OCI-LY7 (cell line): ENCODE data around the gene C16orf95. TPM values are rescaled to one million over a fixed set of nuclear protein-coding genes. Genes with fewer than 3 reads are reported as not detected.
"Not testable (repeated sequence)": the region's sequence is repeated elsewhere in the genome, so short reads cannot be mapped to it uniquely, and the experiment has no call there.

ENCODE experiments used
- BruUV-seq: library from RNA; stranded (reverse); fragments of 400-500 nt; replicated peaks from 2 replicates; lab custom pipeline; 2021; lab: Mats Ljungman, UMichigan
- CTCF ChIA-PET: fragments of 300-600 bp; sonication (Branson Sonifier 250); formaldehyde crosslinking; loops from one replicate; lab custom pipeline; 2022; ENCODE audit warnings: antibody characterized with exemption; ENCODE audit not compliant: unreplicated experiment; lab: Charles Lee
- POLR2A ChIA-PET: fragments of 300-600 bp; sonication (Branson Sonifier 250); formaldehyde crosslinking; loops from one replicate; lab custom pipeline; 2022; ENCODE audit warnings: antibody characterized with exemption; lab: Charles Lee
- DNase-seq: peaks from one replicate; pipeline ENCODE4 v3.0.0-alpha.2; 2015; ENCODE audit warnings: low spot score
- H2AFZ ChIP-seq: fragments of 200-600 bp; sonication (generic), shearing (Covaris generic); 2 replicates; pipeline ENCODE4 v1.6.1; 2014; ENCODE audit warnings: mild to moderate bottlenecking, antibody characterized with exemption, low read length, moderate library complexity
- H3K27ac ChIP-seq: fragments of 200-600 bp; sonication (generic); 2 replicates; pipeline ENCODE4 v1.5.1; 2014; ENCODE audit warnings: mixed run types, low read depth, mild to moderate bottlenecking, moderate library complexity, low read length, inconsistent platforms; ENCODE audit not compliant: poor library complexity, severe bottlenecking
- H3K36me3 ChIP-seq: fragments of 200-600 bp; sonication (generic); 2 replicates; pipeline ENCODE4 v1.6.1; 2014; ENCODE audit warnings: mild to moderate bottlenecking, antibody characterized with exemption, low read length, moderate library complexity, mixed read lengths; ENCODE audit not compliant: insufficient read depth
- H3K4me1 ChIP-seq: fragments of 200-600 bp; sonication (generic); 2 replicates; pipeline ENCODE4 v1.5.1; 2014; ENCODE audit warnings: mild to moderate bottlenecking, low read length; ENCODE audit not compliant: insufficient read depth, poor library complexity, severe bottlenecking
- H3K4me2 ChIP-seq: fragments of 200-600 bp; sonication (generic); 2 replicates; pipeline ENCODE4 v1.6.1; 2014; ENCODE audit warnings: mild to moderate bottlenecking, low read length
- H3K4me3 ChIP-seq: fragments of 200-600 bp; sonication (generic); 2 replicates; pipeline ENCODE4 v1.5.1; 2014; ENCODE audit warnings: mild to moderate bottlenecking, low read depth, low read length; ENCODE audit not compliant: poor library complexity, severe bottlenecking
- H3K79me2 ChIP-seq: fragments of 200-600 bp; sonication (generic); 2 replicates; pipeline ENCODE4 v1.6.1; 2016; ENCODE audit warnings: low read depth, mild to moderate bottlenecking, low read length, moderate library complexity, mixed read lengths; ENCODE audit not compliant: insufficient read depth
- H3K9me2 ChIP-seq: fragments of 200-600 bp; sonication (generic); 2 replicates; pipeline ENCODE4 v1.6.1; 2016; ENCODE audit warnings: mild to moderate bottlenecking, low read length, mixed read lengths; ENCODE audit not compliant: insufficient read depth
- H3K9me3 ChIP-seq: fragments of 200-600 bp; sonication (generic); 2 replicates; pipeline ENCODE4 v1.6.1; 2014; ENCODE audit warnings: mild to moderate bottlenecking, mixed run types, low read length, mixed read lengths
- H4K20me1 ChIP-seq: fragments of 200-600 bp; sonication (generic); 2 replicates; pipeline ENCODE4 v1.6.1; 2014; ENCODE audit warnings: mild to moderate bottlenecking, antibody characterized with exemption, low read length, moderate library complexity, mixed read lengths; ENCODE audit not compliant: insufficient read depth
- CTCF ChIP-seq: fragments of 200-600 bp; sonication (generic); conservative IDR thresholded peaks from 2 replicates; pipeline ENCODE4 v1.5.1; 2014; ENCODE audit warnings: mild to moderate bottlenecking, antibody characterized with exemption, low read length, moderate library complexity, mixed read lengths
- EZH2phosphoT487 ChIP-seq: fragments of 200-600 bp; sonication (generic); IDR thresholded peaks from 2 replicates; pipeline ENCODE4 v1.6.1; 2018; ENCODE audit warnings: low read depth, borderline replicate concordance, mild to moderate bottlenecking, mixed run types, antibody characterized with exemption, low read length, moderate library complexity, mixed read lengths
- intact Hi-C: fragments of 100-400 bp; cut with micrococcal nuclease; formaldehyde crosslinking; loops from one replicate; pipeline ENCODE4 v1.10.0; 2022; ENCODE audit not compliant: unreplicated experiment
- total RNA-seq, 2 experiments: library from RNA; depleted of rRNA in 1 of 2; stranded (reverse); fragments of >200 nt in 1 of 2; shearing (Covaris generic) in 1 of 2; gene quantifications; 2 replicates each; pipeline ENCODE4 v1.2.3, GENCODE V29; 2014 to 2022

C16orf95 gene
- total RNA-seq, 2 experiments from 2014 or later, result 8.5 to 22.1 TPM

DNA sequence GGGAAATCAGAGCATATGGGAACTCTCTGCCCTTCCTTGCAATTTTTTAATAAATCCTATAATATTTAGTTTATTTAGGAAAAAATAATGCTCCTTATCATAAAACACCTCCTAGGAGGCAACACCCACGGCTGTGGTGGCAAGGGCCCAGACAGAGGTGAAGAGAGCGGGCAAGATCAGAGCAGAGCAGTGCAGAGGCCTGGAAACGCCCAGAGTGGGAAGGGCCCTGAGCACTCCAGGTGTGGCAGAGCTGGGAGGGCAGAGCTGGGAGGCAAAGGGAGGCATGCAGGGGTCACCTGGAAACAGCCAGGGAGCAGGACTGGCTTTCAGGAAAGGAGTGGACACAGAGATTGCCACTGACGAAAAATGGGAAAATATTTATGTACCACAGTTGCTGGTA, 49.1 kb upstream of the C16orf95 start:
- no peaks in the 10 kb centered on the region for H4K20me1 ChIP-seq
- peaks cover 24% of the 10 kb centered on the region for H3K4me1 ChIP-seq
- peaks cover 11% of the 10 kb centered on the region; the same call in 1 of the 2 replicates for H3K36me3 ChIP-seq
- no peak overlapping the region for H3K4me2 ChIP-seq
- H3K9me2 ChIP-seq, result no peaks in the 10 kb centered on the region
- no peak for TF ChIP-seq EZH2phosphoT487
- no peak overlapping the region for H3K4me3 ChIP-seq
- CTCF ChIA-PET, result no interaction called here
- H3K79me2 ChIP-seq, result peaks cover 16% of the 10 kb centered on the region; the same call in 1 of the 2 replicates
- no TSS peak for BruUV-seq
- H3K9me3 ChIP-seq, result no peaks in the 10 kb centered on the region
- no peak for DNase-seq
- intact Hi-C loops, result no loop called here
- no peak overlapping the region for H3K27ac ChIP-seq
- H2AFZ ChIP-seq, result no peak overlapping the region
- POLR2A ChIA-PET, result no interaction called here

DNA sequence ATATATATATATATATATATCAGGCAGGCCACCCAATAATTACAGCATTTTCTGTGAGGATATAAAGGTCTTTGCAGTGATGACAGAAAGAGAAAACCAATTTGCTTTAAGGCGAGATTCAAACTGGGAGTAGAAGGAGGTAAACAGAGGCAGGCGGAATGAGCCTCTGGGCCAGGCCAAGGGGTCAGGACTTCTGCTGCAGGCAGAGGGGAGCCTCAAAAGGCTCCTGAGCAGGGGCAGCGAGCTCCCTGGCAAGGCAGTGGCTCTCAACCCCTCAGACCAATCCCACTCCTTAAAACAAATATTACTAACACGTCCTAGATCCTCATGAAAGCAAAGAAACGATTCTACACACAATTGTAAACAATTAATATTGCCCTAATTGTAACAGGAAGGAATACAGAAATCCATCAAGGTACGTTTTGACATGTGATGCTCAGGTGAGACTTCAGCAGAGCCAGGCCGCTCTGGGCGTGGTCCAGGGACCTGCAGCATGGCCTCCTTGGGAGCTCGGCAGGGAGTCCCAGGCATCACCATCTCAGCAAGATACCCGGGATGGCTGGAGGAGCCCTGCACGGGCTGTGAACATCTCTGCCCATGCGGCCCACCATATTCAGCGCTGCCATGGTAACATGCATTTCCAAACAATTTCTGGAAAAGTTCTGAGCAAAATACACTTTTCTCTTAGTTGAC, 48.0 kb upstream of the C16orf95 start:
- H3K4me3 ChIP-seq, result no peak overlapping the region
- peaks cover 14% of the 10 kb centered on the region; the same call in 1 of the 2 replicates for H3K36me3 ChIP-seq
- no peak overlapping the region for H3K4me2 ChIP-seq
- ChIA-PET POLR2A (no interaction called here), CTCF (no interaction called here)
- H4K20me1 ChIP-seq, result no peaks in the 10 kb centered on the region
- H3K9me3 ChIP-seq, result no peaks in the 10 kb centered on the region
- no peak for TF ChIP-seq EZH2phosphoT487
- TF ChIP-seq CTCF, result no peak
- H2AFZ ChIP-seq, result no peak overlapping the region
- intact Hi-C loops, result no loop called here
- DNase-seq, result no peak
- peaks cover 16% of the 10 kb centered on the region; the same call in 1 of the 2 replicates for H3K79me2 ChIP-seq
- BruUV-seq, result no TSS peak
- H3K9me2 ChIP-seq, result no peaks in the 10 kb centered on the region
- no peak overlapping the region for H3K27ac ChIP-seq
- peaks cover 24% of the 10 kb centered on the region for H3K4me1 ChIP-seq

DNA sequence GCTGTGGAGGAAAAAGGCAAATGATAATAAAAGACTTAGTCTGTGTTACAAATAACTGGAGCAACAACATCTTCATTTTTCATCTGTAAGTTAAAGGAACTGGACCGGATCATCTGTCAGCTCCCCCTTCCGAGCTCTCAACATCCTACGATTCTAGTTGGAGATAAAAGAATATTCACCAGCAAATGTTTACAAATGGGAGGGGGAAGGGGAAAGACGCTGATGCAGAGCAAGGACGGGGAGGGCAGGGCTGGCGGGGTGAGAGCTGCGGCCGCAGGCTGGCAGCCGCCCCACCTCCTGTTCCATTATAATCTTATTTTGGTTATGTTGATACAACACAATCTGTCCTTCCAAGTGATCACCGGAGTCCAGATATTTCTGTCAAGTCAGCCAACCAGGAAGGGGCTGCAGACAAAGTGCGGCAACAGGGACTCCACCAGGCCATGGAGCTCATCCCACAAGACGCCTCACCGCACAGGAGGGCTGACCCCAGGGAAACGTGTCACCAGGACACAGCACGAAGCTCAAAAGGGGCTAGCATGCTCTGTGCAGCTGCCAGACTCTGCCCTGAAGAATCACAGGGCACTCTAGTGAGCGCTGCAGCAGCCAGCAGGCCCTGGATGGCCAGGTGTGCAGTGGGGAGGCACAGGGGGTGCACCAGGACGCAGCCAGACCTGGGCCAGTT, 46.7 kb upstream of the C16orf95 start:
- Histone ChIP-seq H2AFZ (no peak overlapping the region), H3K36me3 (peaks cover 25% of the 10 kb centered on the region), H3K9me3 (no peaks in the 10 kb centered on the region), H3K4me3 (no peak overlapping the region), H3K79me2 (peaks cover 9% of the 10 kb centered on the region; the same call in 1 of the 2 replicates), H3K4me2 (no peak overlapping the region), H3K9me2 (no peaks in the 10 kb centered on the region), H3K27ac (no peak overlapping the region), H4K20me1 (no peaks in the 10 kb centered on the region), H3K4me1 (peaks cover 18% of the 10 kb centered on the region)
- intact Hi-C loops, result no loop called here
- POLR2A ChIA-PET, result no interaction called here
- TF ChIP-seq CTCF (no peak), EZH2phosphoT487 (no peak)
- no peak for DNase-seq
- CTCF ChIA-PET, result no interaction called here
- BruUV-seq, result no TSS peak

DNA sequence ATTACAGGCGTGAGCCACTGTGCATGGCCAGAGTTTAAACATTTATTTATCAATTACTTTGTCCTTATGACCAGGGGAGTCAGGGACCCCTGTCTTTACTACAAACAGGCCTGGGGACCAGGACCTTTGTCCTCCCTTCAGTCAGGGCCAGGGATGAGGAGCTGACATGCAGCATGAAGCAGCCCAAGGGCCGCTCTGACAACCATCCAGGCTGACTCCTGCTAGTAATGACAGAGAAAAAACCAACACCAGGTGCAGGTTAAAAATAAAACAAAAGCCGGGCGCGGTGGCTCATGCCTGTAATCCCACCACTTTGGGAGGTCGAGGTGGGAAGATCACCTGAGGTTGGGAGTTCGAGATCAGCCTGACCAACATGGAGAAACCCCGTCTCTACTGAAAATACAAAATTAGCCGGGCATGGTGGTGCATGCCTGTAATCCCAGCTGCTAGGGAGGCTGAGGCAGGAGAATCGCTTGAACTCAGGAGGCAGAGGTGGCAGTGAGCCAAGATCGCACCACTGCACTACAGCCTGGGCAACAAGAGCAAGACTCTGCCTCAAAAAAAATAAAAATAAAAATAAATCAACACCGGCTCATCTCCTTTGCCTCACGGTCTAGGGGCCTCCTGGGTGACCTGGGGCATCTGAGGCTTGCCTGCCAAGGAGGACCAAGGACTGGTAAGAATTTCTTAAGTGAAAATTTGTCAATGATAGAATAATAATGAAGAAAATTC, 45.8 kb upstream of the C16orf95 start:
- H3K4me3 ChIP-seq, H3K4me1 ChIP-seq, CTCF ChIA-PET, H3K4me2 ChIP-seq, DNase-seq, H2AFZ ChIP-seq, H3K79me2 ChIP-seq, POLR2A ChIA-PET, H3K27ac ChIP-seq, H4K20me1 ChIP-seq, H3K9me2 ChIP-seq, BruUV-seq, intact Hi-C loops, H3K9me3 ChIP-seq: not testable (repeated sequence)
- H3K36me3 ChIP-seq, result peaks cover 34% of the 10 kb centered on the region
